HFF-Myc (cell line): ENCODE measurements around the gene VWF.

Experiments used
- DNase-seq: peaks from one replicate; pipeline ENCODE4 v3.0.0-alpha.2; 2011; ENCODE audit warnings: low read depth; ENCODE audit errors: extremely low read depth
- H3K4me3 ChIP-seq: replicated peaks from 2 replicates; pipeline ENCODE4 v1.5.1; 2011; ENCODE audit warnings: low read depth, mild to moderate bottlenecking, control low read depth, low read length
- CTCF ChIP-seq: IDR thresholded peaks from 2 replicates; pipeline ENCODE4 v1.5.1; 2012; ENCODE audit warnings: mild to moderate bottlenecking, low read depth, low read length, control low read depth; ENCODE audit errors: missing control alignments

VWF gene

GRCh38 chr12:5910790-5911548 lies 213.5 kb downstream of the VWF start:
- H3K4me3 ChIP-seq = no peak overlapping the region
- DNase-seq = no peak
- no peak for TF ChIP-seq CTCF

GRCh38 chr12:5909560-5909959 lies 214.9 kb downstream of the VWF start:
- no peak for TF ChIP-seq CTCF
- DNase-seq = no peak
- H3K4me3 ChIP-seq = no peak overlapping the region

GRCh38 chr12:5908251-5908650 lies 216.2 kb downstream of the VWF start:
- TF ChIP-seq CTCF = no peak
- no peak for DNase-seq

GRCh38 chr12:5907807-5908206 lies 216.7 kb downstream of the VWF start:
- TF ChIP-seq CTCF = no peak
- no peak for DNase-seq

More at GRCh38 chr12:5908251-5908650, 216.2 kb downstream of the VWF start:
- H3K4me3 ChIP-seq = no peak overlapping the region

GRCh38 chr12:5905757-5906156 lies 218.7 kb downstream of the VWF start:
- TF ChIP-seq CTCF = no peak
- no peak overlapping the region for H3K4me3 ChIP-seq
- no peak for DNase-seq

More at GRCh38 chr12:5907807-5908206, 216.7 kb downstream of the VWF start:
- H3K4me3 ChIP-seq = no peak overlapping the region

GRCh38 chr12:5904969-5905368 lies 219.5 kb downstream of the VWF start:
- TF ChIP-seq CTCF = no peak
- no peak for DNase-seq
- no peak overlapping the region for H3K4me3 ChIP-seq

GRCh38 chr12:5904441-5904840 lies 220.0 kb downstream of the VWF start:
- H3K4me3 ChIP-seq = no peak overlapping the region
- DNase-seq = no peak
- TF ChIP-seq CTCF = no peak
